Ovary (tissue), 3 donors: Measurements from ENCODE around the gene PCID2.

Experiments
- CTCF ChIP-seq, 3 donors: fragments of 450-650 bp in 2 of 3; fragments of 200-600 bp in 1 of 3; IDR thresholded peaks; one replicate each; pipeline versions ENCODE4 v1.5.1 to v1.8.0; 2016 to 2022; ENCODE audit warnings: antibody characterized with exemption in 3 of 3, mild to moderate bottlenecking in 1 of 3
- EP300 ChIP-seq: sonication (generic); formaldehyde crosslinking; IDR thresholded peaks from one replicate; pipeline ENCODE4 v1.6.1; 2017; ENCODE audit warnings: antibody characterized with exemption
- POLR2A ChIP-seq: fragments of 450-650 bp; IDR thresholded peaks from one replicate; pipeline ENCODE4 v1.6.1; 2017; ENCODE audit warnings: antibody characterized with exemption, mild to moderate bottlenecking, moderate library complexity
- donor health status: DM: no; HTN: no; CAD: no.

GRCh38 chr13:113139577-113139976 lies 68.9 kb downstream of the PCID2 start:
- TF ChIP-seq CTCF (IDR thresholded peaks at IDR 0.05) = no peak
- TF ChIP-seq POLR2A = no peak
- no peak for TF ChIP-seq EP300
